Measurements from ENCODE around the gene MUC2. TPM values are rescaled to one million over a fixed set of nuclear protein-coding genes. Genes with fewer than 3 reads are reported as not detected.

MUC2 gene
- total RNA-seq, 4 donors from 2014 or later, result 269 to 910 (median 671) TPM

DNA sequence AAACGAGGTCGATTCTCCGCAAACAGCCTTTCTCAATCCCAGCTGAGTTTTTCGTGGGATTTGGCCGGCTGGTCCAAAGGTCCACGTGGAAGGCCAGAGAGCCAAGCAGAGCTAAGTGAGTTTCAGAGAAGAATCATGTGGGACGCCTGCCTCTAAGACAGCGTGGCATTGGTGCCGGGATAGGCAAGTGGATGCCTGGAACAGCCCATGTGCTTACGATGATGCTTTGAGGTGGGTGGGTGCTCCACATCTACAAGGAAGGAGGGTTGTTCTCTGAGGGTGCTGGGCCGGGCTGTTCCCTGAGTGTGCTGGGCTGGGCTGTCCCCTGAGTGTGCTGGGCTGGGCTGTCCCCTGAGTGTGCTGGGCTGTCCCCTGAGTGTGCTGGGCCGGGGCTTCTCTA, 41.4 kb downstream of the MUC2 start:
- intact Hi-C loops (cut with DNase I; ENCODE audit: low total_unique reads), result no loop called here
- 90% methylated on average over 12 of the region's 12 CpGs; no CpG with 5 or more reads in 1 of the 2 donors for WGBS, 2 donors (ENCODE audit: low coverage in 1 of 2)
- Histone ChIP-seq H3K4me1 (no peaks in the 10 kb centered on the region), H3K27me3 (peaks cover 7% of the 10 kb centered on the region), H3K4me3 (no peak overlapping the region), H3K9me3 (no peaks in the 10 kb centered on the region), H3K36me3 (no peaks in the 10 kb centered on the region), H3K27ac (no peak overlapping the region)
- TF ChIP-seq POLR2A (IDR thresholded peaks at IDR 0.05), result no peak
- no peak for DNase-seq
- in situ Hi-C loops (cut with MboI; ENCODE audit: low pct_ligation_motif_present in 1 of 4, low pct_unique_long_range_greater_than_20kb in 1 of 4, low sequenced_read_pairs in 3 of 4), result no loop called here

DNA sequence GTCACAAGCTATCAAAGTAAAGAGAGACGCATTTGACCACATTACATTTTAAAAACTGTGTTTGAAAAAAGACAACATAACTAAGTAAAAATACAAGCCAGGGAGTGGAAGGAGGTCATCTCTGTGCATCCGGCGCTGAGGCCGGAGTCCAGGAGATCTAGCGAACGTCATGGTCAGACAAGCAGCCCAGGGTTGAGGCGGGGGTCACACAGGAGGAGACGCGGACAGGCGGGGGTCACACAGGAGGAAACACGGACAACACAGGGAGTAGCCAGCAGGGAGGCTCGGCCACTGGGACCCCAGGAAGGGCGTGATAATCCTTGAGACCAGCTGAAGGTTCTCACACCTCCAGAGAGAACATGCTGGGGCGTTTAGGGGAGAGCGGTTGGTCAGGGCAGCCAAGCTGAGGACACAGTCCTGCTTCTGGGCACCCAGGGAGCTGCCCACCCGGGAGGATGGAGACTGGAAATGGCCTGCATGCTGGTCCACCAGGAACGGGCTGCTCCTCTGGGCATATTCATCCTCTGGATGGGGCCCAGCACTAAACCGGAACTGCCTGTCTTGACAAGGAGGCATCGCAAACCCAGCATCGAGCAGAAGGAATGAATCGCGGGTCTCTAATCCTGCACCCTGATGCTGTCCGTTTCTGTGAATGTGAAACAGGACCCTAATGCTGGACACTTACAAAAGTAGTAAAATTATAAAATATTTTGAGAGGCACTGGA, 42.2 kb downstream of the MUC2 start:
- Histone ChIP-seq H3K36me3 (no peaks in the 10 kb centered on the region), H3K27ac (no peak overlapping the region), H3K27me3 (peaks cover 14% of the 10 kb centered on the region), H3K9me3 (no peaks in the 10 kb centered on the region), H3K4me3 (no peak overlapping the region), H3K4me1 (no peaks in the 10 kb centered on the region)
- intact Hi-C loops (cut with DNase I; ENCODE audit: low total_unique reads), result no loop called here
- WGBS, 2 donors (ENCODE audit: low coverage in 1 of 2), result 73 to 97% methylated on average over 11 to 23 of the region's 23 CpGs
- no peak for TF ChIP-seq POLR2A (IDR thresholded peaks at IDR 0.05)
- no peak for TF ChIP-seq POLR2AphosphoS5 (IDR thresholded peaks at IDR 0.05)
- TF ChIP-seq EP300 (IDR thresholded peaks at IDR 0.05; ENCODE audit: low read depth), result no peak
- TF ChIP-seq, protein P1, sequence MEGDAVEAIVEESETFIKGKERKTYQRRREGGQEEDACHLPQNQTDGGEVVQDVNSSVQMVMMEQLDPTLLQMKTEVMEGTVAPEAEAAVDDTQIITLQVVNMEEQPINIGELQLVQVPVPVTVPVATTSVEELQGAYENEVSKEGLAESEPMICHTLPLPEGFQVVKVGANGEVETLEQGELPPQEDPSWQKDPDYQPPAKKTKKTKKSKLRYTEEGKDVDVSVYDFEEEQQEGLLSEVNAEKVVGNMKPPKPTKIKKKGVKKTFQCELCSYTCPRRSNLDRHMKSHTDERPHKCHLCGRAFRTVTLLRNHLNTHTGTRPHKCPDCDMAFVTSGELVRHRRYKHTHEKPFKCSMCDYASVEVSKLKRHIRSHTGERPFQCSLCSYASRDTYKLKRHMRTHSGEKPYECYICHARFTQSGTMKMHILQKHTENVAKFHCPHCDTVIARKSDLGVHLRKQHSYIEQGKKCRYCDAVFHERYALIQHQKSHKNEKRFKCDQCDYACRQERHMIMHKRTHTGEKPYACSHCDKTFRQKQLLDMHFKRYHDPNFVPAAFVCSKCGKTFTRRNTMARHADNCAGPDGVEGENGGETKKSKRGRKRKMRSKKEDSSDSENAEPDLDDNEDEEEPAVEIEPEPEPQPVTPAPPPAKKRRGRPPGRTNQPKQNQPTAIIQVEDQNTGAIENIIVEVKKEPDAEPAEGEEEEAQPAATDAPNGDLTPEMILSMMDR (IDR thresholded peaks at IDR 0.05), result no peak
- in situ Hi-C loops (cut with MboI; ENCODE audit: low pct_ligation_motif_present in 1 of 4, low pct_unique_long_range_greater_than_20kb in 1 of 4, low sequenced_read_pairs in 3 of 4), result no loop called here
- DNase-seq, result peak; percentile 4

DNA sequence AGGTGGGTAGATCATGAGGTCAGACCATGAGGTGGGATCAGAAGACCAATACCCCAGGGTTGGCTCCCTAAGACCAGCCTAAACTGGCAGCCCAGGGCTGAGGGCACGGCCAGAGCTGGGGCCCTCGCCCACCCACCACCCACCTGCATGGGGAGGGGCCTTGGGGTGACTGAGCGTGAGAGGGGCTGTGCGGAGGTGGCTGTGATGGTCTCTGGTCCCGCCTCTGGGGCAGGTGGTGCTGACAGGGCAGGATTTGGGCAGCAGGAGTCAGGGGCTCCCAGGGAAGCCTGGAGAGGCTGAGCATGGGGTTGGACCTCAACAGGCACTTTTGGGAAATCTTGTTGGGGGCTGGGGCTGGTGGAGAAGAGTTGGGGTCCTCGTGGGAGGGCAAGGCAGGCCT, 43.3 kb downstream of the MUC2 start:
- intact Hi-C loops (cut with DNase I; ENCODE audit: low total_unique reads) (no loop called here), in situ Hi-C loops (cut with MboI; ENCODE audit: low pct_ligation_motif_present in 1 of 4, low pct_unique_long_range_greater_than_20kb in 1 of 4, low sequenced_read_pairs in 3 of 4) (no loop called here)
- Histone ChIP-seq H3K27me3 (peaks cover 24% of the 10 kb centered on the region), H3K27ac (no peak overlapping the region), H3K36me3 (no peaks in the 10 kb centered on the region), H3K9me3 (no peaks in the 10 kb centered on the region), H3K4me3 (no peak overlapping the region), H3K4me1 (no peaks in the 10 kb centered on the region)
- no peak for TF ChIP-seq POLR2A (IDR thresholded peaks at IDR 0.05)
- WGBS, 2 donors (ENCODE audit: low coverage in 1 of 2), result 52% methylated on average over 5 of the region's 6 CpGs; no CpG with 5 or more reads in 1 of the 2 donors
- no peak for DNase-seq

DNA sequence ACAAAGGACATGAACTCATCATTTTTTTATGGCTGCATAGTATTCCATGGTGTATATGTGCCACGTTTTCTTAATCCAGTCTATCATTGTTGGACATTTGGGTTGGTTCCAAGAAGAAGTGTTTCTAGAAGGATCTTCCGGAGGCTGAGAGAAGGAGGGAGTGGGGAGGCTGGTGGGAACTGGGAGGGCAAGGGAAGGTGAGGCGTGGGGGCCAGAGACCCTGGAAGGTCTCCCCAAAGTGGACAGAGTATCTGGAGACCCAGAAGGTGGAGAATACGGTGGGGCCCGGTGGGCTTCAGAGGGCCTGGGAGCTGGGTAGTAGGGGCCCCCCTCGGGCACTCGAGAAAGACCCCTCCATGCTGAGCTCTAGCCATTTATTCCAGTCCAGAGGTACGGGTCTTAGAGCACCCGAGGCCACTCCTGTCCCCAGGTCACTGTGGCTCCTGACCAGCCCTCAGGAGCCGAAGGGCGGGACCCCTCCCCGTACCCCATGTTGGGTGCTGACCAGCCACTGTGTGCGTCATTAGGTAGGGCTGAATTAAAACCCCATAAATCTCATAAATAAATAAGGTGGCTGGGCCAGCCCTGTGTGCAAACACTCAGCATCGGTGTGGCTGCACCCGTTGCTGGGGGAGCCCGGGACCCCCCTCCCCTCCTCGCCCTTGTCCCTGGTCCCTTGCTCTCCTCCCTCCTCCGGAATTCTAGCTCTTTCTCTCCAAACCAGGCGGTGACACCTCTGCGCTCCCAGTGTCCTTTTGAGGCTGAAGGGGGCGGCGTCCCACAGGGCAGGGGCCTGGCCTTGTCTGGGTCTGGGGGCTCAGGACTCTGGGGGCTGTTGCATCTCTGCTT, 44.3 kb downstream of the MUC2 start:
- no peaks in the 10 kb centered on the region for H3K4me1 ChIP-seq
- intact Hi-C loops (cut with DNase I; ENCODE audit: low total_unique reads) (no loop called here), in situ Hi-C loops (cut with MboI; ENCODE audit: low pct_ligation_motif_present in 1 of 4, low pct_unique_long_range_greater_than_20kb in 1 of 4, low sequenced_read_pairs in 3 of 4) (no loop called here)
- no peak overlapping the region for H3K4me3 ChIP-seq
- peak; percentile 3 for DNase-seq
- TF ChIP-seq POLR2A (IDR thresholded peaks at IDR 0.05) (no peak), EP300 (IDR thresholded peaks at IDR 0.05; ENCODE audit: low read depth) (no peak)
- H3K27ac ChIP-seq, result no peak overlapping the region
- no peaks in the 10 kb centered on the region for H3K9me3 ChIP-seq
- 40 to 65% methylated on average over 2 to 22 of the region's 22 CpGs for WGBS, 2 donors (ENCODE audit: low coverage in 1 of 2)
- peaks cover 24% of the 10 kb centered on the region for H3K27me3 ChIP-seq
- H3K36me3 ChIP-seq, result no peaks in the 10 kb centered on the region

DNA sequence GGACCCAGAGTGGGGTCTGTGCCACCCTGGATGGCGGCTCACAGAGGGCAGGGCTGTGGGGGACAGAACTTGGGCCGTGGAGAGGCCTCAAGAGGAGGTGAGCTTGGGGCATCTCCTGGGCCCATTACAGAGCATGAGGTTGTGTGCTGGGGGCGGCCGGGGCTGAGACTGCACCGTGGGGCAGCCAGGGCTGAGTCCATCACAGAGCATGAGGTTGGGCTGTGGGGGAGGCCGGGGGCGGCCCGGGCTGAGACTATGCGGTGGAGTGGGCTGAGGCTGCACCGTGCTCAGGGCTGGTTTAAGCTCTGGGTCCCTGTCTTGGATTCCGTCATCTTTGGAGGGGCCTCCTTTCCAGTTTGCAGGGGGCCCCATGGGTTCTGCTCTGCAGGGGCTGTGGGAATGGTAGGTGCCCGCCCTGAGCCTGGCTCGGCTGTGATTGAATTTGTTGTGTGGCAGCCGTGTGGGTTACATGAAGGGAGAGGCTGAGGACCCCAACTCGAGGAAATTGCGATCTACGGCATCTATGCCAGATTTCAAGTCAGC, 45.0 kb downstream of the MUC2 start:
- TF ChIP-seq POLR2A (IDR thresholded peaks at IDR 0.05) (no peak), EP300 (IDR thresholded peaks at IDR 0.05; ENCODE audit: low read depth) (no peak), POLR2AphosphoS5 (IDR thresholded peaks at IDR 0.05) (no peak)
- TF ChIP-seq, protein P1 (IDR thresholded peaks at IDR 0.05), result no peak
- intact Hi-C loops (cut with DNase I; ENCODE audit: low total_unique reads) (no loop called here), in situ Hi-C loops (cut with MboI; ENCODE audit: low pct_ligation_motif_present in 1 of 4, low pct_unique_long_range_greater_than_20kb in 1 of 4, low sequenced_read_pairs in 3 of 4) (no loop called here)
- Histone ChIP-seq H3K27ac (no peak overlapping the region), H3K4me1 (no peaks in the 10 kb centered on the region), H3K4me3 (no peak overlapping the region), H3K9me3 (no peaks in the 10 kb centered on the region), H3K27me3 (peaks cover 24% of the 10 kb centered on the region), H3K36me3 (no peaks in the 10 kb centered on the region)
- 83% methylated on average over 17 of the region's 17 CpGs; no CpG with 5 or more reads in 1 of the 2 donors for WGBS, 2 donors (ENCODE audit: low coverage in 1 of 2)
- DNase-seq, result no peak
